ENCODE results near the gene NR5A2. TPM values are rescaled to one million over a fixed set of nuclear protein-coding genes. Genes with fewer than 3 reads are reported as not detected.

The NR5A2 gene
- total RNA-seq, 1 donor from 2014 or later: 0.07 TPM

- no peaks in the 10 kb centered on the region for H3K36me3 Mint-ChIP-seq (ENCODE audit: low read depth)
- H3K4me1 Mint-ChIP-seq: peaks cover 9% of the 10 kb centered on the region
- peak overlapping the region; percentile 11 for H3K4me3 Mint-ChIP-seq
- no peak overlapping the region for H3K27ac Mint-ChIP-seq
- ATAC-seq (ENCODE audit: low read depth) (no peak), DNase-seq (no peak)
- ChIA-PET POLR2A (no interaction called here), CTCF (no interaction called here)
- H3K27me3 Mint-ChIP-seq: no peaks in the 10 kb centered on the region
- no peaks in the 10 kb centered on the region for H3K9me3 Mint-ChIP-seq
- no peak for TF ChIP-seq CTCF (IDR thresholded peaks at IDR 0.05)
- intact Hi-C loops (cut with micrococcal nuclease): no loop called here
Measured at GRCh38 chr1:200226268-200226968, 198.9 kb downstream of the NR5A2 start.

GRCh38 chr1:200226969-200227303, 199.4 kb downstream of the NR5A2 start:
- no peak overlapping the region for H3K4me3 Mint-ChIP-seq
- no peaks in the 10 kb centered on the region for H3K9me3 Mint-ChIP-seq
- no peaks in the 10 kb centered on the region for H3K36me3 Mint-ChIP-seq (ENCODE audit: low read depth)
- no peaks in the 10 kb centered on the region for H3K27me3 Mint-ChIP-seq
- TF ChIP-seq CTCF (IDR thresholded peaks at IDR 0.05): no peak
- ChIA-PET CTCF (no interaction called here), POLR2A (no interaction called here)
- H3K4me1 Mint-ChIP-seq: peaks cover 9% of the 10 kb centered on the region
- ATAC-seq (ENCODE audit: low read depth) (no peak), DNase-seq (no peak)
- H3K27ac Mint-ChIP-seq: no peak overlapping the region
- intact Hi-C loops (cut with micrococcal nuclease): no loop called here

Measured in activated B cell treated with CpG ODN at 0.5 μM for 24 hours (primary cell).